Stimulated activated CD4-positive, alpha-beta T cell treated with anti-CD3 and anti-CD28 coated beads, Interleukin-12 subunit alpha, Interleukin-12 subunit beta, amount 100 ng/mL, for 4 hours (primary cell): ENCODE results near the gene CLEC9A.

Experiments used
- DNase-seq: peaks from one replicate; pipeline ENCODE4 v3.0.0-alpha.2; 2020

The CLEC9A gene

DNA sequence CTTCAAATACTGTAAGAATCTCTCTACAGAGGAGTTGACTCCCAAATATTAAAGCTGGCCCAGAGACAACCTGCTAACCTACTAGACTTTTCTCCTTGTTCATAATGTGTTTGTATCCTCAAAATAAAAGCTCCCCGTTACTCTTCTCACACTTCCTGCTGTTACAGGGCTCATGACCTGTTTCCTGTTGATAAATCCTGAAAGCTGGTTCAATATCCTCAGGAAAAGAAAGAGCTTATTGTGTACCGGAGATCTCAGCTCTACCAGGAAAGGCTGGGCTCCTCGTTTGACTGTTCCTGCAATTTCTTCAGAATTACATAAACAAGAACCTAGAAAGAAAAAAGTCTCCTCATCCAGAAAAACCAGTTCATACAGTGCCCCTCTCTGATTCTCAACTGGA, 37.5 kb downstream of the CLEC9A start:
- no peak for DNase-seq

DNA sequence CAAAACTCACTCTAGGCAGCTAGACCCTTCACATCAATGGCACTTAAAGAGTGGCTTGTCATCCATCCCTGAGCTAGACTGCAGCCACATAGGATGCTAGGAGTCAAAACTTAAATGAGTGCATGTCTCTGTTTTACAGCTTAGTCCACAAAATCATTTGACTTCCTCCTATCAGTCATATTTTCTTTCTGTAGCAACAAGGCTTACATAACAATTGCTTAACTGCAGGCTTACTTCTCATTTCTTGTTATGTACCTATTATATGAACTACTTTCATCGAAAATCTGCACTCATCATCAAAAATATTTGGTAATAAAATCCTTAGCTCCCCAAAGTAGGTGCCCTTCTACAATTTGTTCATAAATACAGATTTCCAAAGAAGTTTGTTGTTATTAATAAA, 38.2 kb downstream of the CLEC9A start:
- no peak for DNase-seq

DNA sequence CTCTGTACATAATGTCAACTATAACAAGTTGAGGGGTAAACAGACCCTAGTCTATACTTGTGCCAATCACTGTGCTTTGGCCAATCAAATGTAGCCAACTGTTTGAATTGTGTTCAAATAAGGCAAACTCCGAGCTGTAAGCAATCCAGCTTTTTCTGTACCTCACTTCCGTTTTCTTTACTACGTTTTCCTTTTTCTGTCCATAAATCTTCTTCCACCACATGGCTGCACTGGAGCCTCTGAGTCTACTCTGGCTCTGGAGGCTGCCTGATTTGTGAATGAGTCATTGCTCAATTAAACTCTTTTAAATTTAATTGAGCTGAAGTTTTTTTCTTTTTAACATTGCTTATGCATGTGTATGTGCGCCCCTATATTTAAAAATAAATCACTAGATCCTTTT, 38.6 kb downstream of the CLEC9A start:
- DNase-seq: no peak

DNA sequence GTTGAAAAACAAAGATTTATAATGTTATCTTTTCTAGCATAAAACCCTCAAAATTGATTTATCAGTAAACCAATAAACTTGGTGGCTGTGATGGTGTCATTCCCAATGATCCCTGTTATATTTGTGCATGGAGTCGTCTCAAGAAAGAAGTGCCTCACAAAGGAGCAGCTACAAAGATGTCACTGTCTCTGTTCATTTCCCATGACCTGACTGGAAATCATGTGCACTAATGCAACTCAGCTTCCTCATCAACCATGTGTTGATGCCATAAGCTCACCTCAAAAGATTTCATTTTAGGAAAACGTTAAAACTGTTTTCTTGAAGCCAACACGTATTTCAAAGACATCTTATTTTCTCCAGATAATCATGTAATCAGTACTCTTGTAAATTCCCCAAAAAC, 39.5 kb downstream of the CLEC9A start:
- DNase-seq: no peak

DNA sequence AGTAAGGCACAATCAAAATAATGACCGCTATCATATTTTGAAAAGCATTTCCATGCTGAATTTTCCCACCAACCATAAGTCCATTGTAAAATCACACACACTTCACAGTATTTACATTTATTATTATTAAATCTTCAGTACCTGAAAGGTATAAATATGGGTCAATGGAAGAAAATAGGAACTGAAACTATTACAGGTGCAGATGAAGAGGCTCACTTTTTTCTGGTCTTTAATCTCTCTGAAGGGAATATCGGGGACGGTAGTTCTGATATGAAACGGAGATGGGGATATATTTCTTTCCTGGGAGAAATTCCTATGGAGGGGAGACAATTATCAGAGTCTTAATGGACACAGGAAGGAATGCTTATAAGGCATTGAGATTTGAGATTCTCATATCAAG, 39.9 kb downstream of the CLEC9A start:
- no peak for DNase-seq

DNA sequence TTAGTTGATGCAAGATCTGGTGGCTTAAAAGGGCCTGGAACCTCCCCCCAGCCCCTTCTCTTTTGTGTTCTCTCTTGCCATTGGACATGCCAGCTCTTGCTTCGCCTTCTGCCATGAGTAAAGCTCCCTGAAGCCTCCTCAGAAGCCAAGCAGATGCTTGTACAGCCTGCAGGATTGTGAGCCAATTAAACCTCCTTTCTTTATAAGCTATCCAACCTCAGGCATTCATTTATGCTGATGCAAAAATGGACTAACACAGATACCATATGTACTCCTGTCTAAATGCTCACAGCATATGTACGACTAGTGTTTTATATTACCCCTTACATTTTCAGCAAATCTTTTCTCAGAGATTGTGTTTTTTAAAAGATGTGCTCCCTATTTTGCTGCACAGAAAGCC, 41.6 kb downstream of the CLEC9A start:
- DNase-seq: no peak

DNA sequence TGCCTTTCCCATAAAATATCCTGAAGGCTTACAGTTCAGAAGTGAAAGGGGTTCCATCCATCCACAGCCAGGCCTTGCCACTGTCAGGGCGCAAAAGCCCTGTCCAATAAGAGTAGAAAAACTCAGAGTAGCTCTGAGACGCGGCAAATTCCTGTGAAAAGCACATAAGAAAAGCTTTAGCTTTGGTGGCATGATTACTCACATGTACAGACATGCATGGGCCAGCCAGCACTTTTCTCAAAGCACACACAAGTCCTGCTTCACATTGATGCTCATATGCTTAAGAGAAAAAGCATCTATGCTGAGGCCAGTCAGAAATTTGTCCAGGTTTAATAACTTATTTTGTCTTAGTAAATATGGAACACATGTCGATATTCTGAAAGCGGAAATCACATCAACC, 42.8 kb downstream of the CLEC9A start:
- no peak for DNase-seq

DNA sequence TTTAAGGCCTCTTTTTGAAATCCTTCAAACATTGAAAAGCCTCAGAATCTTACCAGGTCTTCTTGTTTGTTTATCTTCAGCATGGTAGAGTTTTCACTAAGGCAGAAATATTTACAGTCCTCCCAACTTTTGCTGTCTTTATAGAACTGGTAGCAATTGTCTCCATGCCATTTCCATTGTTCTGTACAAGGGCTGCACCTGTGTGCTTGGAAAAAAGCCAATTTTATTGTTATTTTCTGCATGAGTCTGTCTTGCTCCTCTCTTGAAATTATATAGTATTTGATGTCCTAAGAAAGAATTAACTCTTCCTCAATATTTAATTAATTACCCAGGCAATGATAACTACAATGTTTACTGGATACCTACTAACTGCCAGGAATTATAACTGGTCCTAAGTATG, 45.0 kb downstream of the CLEC9A start:
- no peak for DNase-seq

DNA sequence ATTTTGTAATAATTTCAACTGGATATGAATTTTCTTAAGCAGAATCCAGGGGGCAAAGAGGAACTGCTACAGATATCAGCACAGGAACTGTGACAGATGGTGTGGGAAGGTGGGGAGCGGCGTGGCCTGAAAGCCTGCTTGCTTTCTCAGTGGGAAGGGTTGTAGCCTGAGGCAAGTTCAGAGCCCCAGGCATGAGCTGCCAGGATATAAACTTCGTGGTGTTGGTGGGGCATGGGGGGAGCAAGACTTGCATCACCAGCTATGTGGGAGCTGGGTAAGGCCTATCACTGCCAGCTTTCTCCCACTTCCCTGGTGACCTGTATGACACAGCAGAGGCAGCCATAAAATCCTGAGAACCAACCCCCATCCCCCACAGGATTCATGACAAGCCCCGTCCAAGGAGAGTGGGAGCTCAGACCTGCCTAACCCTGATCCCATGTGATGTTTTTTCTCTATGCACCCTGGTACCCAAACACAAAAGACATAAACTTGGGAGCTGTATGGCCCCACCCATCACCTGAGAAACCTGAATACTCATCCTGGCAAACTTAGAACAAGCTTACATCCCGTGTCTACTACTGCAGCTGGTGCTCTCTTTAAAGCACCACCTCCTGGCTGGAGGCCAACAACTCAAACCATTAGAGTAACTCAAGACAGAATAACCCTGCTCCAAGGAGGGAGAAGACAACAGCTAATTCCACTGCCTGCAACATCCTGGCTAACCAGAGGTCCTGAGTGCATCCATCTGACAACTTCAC, 51.8 kb downstream of the CLEC9A start:
- DNase-seq: no peak

DNA sequence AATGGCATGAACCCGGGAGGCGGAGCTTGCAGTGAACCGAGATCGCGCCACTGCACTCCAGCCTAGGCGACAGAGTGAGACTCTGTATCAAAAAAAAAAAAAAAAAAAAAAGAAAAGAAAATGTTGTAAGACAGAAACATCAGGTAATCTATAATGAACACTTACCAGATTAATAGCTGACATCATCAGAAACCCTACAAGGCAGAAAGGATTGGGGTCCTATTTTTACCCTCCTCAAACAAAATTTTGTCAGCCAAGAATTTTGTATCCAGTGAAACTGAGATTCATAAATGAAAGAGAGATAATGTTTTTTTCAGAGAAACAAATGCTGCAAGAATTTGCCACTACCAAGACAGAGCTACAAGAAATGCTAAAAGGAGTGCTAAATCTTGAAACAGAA, 54.3 kb downstream of the CLEC9A start:
- DNase-seq: no peak

DNA sequence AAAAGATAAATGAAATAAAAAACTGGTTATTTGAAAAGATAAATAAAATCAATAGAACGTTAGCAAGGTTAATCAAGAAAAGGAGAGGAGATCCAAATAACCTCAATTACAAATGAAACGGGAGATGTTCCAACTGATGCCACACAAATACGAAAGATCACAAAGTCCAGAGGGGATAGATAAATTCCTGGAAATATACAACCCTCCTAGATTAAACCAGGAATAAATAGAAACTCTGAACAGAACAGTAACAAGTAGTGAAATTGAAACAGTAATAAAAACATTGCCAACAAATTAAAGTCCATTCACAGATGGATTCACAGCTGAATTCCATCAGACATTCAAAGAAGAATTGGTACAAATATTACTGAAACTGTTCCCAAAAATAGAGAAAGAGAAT, 55.9 kb downstream of the CLEC9A start:
- no peak for DNase-seq

DNA sequence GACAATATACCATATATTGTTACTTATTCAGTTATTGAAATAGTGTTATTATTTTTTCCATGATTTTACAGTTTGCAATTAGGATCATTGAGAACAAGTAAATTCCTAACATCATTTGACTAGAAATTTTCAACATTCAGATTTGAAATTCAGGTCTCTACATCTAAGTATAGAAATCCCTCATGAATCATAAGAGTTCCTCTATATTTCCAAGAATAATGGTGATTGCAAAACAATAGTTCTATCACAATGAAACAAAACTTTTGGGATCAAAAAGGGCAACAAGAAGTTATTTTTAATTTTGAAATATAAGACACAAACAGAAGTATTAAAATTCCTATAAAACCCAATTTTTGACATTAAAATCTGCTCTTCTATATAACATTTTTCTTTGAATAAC, 57.5 kb downstream of the CLEC9A start:
- DNase-seq: no peak

DNA sequence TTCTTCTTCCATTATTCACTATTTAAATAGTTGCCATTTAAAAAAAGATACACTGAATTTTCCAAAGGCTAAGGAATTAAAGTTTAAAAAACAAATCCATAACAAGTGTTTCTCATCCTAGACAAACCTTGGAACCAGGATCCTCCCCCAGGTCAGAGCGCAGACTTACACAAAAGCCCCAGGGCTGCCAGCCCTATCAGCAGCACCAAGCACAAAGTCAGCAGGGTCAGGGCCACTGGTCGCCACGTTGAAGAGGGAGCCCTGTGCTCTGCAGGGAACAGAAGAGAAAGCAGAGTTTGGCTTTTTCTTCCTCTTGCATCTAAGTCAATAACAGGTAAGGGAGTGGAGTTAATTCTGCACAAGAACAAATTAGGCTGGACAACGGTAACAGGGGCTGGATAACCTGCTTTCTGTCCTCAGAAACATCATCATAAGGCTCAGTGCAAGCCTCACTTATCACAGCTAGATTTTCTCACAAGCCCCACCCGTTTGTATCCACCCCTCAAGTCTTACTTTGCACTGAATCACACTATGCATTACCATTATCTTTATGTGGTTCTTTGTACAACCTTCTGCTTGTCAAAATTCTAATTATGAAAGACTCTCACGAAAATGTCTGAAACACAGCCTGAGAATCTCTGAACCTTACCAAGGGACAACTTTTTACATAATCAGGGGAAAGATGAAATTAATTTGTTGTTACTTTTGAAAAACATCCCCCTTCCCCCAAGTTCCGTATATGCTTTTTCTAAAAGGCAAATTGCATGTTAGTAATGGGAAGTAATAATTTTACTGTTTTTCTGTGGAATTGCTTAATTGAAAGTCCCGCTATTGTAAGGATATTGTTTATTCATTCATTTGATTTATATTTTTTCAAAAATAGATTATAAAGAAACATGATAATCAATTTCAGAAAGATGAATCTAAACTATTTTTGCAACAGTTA, 58.7 kb downstream of the CLEC9A start:
- DNase-seq: no peak

DNA sequence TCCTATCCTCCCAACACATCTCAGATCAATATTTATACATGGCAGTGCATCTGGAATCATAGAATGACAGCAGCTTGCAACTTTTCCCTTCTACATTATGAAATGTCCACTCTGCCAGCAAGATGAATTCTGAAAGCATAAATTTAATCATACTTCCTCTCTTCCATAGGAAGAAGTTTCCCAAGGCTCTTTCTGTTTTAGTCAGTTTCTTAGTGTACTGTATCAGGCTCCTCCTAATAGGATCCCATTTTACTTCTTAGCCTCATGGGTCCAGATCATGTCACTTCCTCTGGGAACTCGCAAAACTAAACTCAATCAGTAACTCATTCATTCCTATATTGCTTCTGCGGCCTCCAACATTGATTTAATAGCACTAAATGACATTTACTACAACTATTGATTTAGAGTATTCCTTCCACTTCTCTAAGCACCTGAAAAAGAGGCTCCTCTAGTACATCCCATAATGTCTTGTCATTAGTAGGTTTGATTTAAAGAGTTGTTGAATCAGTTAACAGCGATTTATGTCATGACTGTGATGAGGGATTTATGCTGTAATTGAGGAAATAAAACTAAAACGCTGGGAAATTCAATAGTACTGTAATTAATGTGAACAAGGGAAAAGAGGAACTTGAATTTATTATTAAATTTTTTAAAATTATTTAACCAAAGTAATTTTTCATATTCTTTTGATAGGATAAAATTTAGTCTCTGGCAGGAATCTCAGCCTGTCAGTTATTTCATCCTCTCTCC, 64.3 kb downstream of the CLEC9A start:
- no peak for DNase-seq

DNA sequence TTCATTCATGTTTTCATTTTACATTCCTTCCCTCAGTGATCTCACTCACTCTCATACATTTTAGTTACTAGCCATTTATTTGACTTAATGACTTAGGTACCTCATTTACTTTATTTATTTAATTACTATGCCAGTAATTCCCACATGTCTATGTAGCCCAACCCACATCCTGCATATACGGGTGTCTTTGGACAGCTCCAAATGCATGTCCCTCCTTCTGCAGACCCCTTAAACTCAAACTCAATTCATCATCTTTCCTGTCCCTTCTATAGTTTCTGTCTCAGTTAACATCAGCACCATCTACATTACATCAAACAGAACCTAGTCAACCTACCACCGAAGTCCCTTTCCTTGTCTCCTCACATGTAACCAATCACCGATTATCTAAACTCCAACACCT, 65.5 kb downstream of the CLEC9A start:
- no peak for DNase-seq

DNA sequence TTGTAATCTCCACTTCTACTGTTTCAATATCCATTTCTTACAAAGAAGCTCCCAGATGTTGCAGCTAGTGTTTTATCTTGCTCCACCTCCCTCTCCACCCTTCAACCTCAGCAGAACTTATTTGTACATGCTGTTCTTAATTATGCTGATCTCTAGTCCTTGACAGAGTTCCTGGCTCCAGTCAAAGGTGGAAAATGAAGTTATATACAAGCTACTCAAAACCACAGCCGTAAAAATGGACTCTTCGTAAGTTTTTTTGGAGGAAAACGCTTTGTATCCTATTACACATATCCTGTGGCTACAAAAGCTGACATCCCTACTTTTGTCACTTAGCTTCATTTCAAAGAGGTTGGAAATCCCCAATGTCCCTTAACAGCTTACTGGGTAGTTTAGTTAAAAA, 67.0 kb downstream of the CLEC9A start:
- no peak for DNase-seq

DNA sequence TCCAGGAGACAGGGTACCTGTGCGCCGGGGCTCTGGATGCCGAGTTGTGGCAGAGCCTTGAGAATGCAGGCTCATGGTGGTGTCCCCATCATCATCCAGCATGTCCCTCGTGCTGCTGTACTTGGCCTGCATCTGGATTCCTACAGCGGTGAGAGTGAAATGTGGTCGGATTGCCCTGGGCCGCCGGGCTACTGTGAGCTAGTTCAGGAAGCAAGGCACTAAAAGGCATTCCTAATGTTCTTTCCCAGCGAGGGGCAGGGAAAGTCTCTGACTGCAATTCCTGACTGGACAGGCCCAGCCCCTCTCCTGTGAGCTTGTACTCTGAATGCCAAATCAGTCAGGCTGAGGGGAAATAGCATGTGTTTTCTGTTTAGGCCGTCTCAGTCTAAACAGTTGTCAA, 68.3 kb downstream of the CLEC9A start, which contains the start of gene CLEC1A:
TSS of gene CLEC1A (minus strand) at position 195 of the 400 bp plus-strand sequence. CDS start at position 132, 63 bp downstream.
- DNase-seq: no peak

DNA sequence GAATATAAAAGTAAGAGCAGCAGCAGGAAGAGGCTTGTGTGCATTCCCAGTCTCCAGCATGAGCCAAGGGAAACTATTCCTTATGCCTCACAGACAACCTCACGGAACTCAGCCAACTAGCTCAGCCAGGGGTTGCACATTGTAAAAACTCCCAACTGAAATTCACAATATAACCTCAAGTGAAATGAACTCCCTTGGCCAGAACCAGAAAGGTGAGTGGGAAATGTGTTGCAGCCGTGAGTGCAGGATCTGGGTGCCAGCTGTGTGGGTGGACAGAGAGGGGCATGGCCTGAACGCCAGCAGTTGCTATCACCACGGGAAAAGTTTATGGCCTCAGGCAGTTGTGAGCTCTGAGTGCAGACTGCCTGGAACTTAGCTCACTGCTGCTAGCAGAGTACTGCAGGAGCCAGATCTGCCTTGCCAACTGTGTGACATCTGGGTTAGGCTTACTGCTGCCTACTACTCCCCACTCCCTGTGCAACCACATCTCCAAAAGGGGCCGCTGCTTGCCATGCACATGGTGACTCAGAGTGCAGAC, 70.6 kb downstream of the CLEC9A start:
- DNase-seq: no peak

DNA sequence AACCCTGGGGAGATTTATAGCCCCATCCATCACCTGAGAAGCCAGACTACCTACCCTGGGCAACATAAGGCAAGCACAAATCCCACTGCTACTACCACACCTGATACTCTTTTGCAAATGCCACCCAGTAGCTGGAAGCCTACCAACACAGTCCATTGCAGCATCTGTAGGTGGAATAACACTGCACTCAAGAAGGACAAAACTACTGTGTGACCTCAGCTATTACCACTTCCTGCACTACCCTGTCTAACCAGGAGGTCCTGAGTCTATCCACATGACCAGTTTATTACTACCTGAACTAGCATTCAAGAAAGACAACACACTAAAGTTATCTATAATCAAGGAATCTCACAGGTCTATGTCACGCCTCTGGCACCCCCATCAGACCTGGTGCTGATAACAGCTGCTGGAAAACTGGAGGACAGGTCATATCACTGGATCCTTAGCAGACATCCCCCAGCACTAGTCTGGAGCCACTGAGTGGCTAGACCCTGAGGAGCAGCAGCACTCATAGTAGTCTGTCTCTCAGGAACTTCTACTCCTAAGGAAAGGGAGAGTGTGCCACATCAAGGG, 71.3 kb downstream of the CLEC9A start:
- no peak for DNase-seq

DNA sequence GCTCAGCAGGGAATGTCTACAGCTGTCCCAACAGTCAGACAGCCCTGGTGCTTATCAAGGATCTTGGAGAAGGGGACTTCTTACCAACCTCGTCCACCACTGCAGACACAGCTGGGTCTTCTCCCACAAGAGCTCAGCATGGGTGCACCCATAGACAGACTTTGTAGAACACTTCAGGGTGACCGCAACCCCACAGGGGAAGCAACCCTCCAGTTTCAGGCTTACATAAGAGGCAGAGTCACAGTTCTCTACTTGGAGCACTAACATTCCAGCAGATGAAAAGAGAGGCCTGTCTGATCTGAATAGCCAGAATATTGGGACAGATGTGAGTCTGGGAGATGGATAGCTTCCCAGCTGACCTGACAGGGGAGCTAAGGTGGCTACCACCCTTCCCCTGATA, 71.8 kb downstream of the CLEC9A start:
- no peak for DNase-seq

DNA sequence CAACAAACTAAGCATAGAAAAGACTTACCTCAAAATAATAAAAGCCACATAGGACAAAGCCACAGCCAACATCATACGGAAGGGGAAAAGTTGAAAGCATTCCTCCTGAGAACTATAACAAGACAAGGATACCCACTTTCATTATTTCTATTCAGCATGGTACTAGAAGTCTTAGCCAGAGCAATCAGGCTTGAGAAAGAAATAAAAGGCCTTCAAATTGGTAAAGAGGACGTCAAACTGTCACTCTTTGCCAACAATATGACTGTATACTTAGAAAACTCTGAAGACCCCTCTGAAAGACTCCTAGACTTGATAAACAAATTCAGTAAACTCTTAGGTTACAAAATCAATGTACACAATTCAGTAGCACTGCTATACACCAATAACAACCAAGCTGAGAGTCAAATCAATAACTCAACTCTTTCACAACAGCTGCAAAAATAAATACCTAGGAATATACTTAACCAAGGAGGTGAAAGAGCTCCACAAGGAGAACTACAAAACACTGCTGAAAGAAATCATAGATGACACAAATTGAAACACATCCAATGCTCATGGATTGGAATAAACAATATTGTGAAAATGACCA, 79.9 kb downstream of the CLEC9A start:
- no peak for DNase-seq

DNA sequence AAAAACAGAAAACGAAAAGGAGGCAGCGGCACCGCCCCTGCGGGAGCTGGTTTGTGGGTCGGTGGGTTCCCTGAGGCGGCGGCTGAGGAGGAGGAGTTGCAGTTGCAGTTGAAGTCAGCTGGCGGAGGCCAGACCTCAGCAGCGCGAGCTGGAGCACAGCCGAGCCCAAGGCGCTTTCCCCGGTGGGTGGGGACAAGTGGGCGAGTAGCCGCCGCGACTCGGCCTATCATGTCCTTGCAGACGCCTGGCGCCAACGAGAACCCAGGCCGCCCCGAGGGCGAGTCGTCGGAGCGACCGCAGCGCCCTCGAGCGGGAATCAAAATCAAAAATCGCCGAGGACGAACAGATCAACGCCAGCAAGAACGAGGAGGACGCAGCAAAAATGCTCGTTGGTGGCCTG, 81.0 kb downstream of the CLEC9A start:
- DNase-seq: no peak
